ENCODE results near the gene ANXA2. TPM values are rescaled to one million over a fixed set of nuclear protein-coding genes. Genes with fewer than 3 reads are reported as not detected.

The ANXA2 gene
- total and polyA plus RNA-seq, 2 donors (not counting 1 experiment from before 2014, with no cell fraction given): 116 to 133 TPM

DNA sequence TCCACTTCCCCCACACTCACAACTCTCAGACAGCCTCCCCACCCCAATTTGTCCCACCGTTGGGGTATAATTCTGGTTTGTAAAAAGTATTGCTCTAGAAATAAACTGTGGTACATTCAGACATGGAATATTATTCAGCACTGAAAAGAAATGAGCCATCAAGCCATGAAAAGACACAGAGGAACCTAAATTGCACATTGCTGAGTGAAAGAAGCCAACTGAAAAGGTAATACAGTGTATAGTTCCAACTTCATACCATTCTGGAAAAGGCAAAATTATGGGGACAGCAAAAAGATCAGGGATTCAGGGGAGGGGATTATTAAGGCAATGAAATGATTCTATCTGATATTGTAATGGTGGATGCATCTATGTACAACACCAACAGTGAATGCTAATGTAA is 10.5 kb downstream of the ANXA2 start:
- Histone ChIP-seq H3K27ac (ENCODE audit: low read length in 2 of 2) (no peak overlapping the region), H3K27me3 (replicated peaks in 1 of 4; ENCODE audit: control extremely low read depth in 1 of 4, control insufficient read depth in 3 of 4, insufficient read depth in 4 of 4, low read length in 3 of 4) (no peaks in the 10 kb centered on the region), H3K9me3 (ENCODE audit: control extremely low read depth in 1 of 3, control insufficient read depth in 2 of 3, insufficient read depth in 1 of 3, low read length in 2 of 3) (no peaks in the 10 kb centered on the region), H2AFZ (ENCODE audit: insufficient read depth, low read depth, low read length, poor library complexity, severe bottlenecking) (no peak overlapping the region), H3K4me2 (replicated peaks; ENCODE audit: low read depth, low read length, poor library complexity, severe bottlenecking) (no peak overlapping the region), H3K4me1 (ENCODE audit: control insufficient read depth in 2 of 2, insufficient read depth in 2 of 2, low read length in 2 of 2) (peaks cover 0 to 10% of the 10 kb centered on the region in 2 donors), H4K20me1 (ENCODE audit: control insufficient read depth, insufficient read depth, low read length, poor library complexity, severe bottlenecking) (peaks cover 23% of the 10 kb centered on the region), H3K9ac (ENCODE audit: low read length) (no peak overlapping the region), H3K79me2 (ENCODE audit: control insufficient read depth, insufficient read depth, low read length) (peaks cover 52% of the 10 kb centered on the region), H3K4me3 (ENCODE audit: control extremely low read depth in 1 of 5, extremely low read depth in 1 of 5, insufficient read depth in 1 of 5, low read depth in 2 of 5, low read length in 4 of 5) (no peak overlapping the region), H3K36me3 (replicated peaks in 1 of 2; ENCODE audit: control extremely low read depth in 1 of 2, control insufficient read depth in 1 of 2, extremely low read depth in 1 of 2, insufficient read depth in 2 of 2, low read length in 1 of 2) (peaks cover 7 to 23% of the 10 kb centered on the region in 2 experiments)
- no CpG with 5 or more reads among the region's 1 CpG for WGBS (ENCODE audit: insufficient coverage)
- H3K27me3 Mint-ChIP-seq: no peaks in the 10 kb centered on the region
- intact Hi-C loops (cut with micrococcal nuclease): no loop called here
- H3K4me3 Mint-ChIP-seq: no peak overlapping the region
- ChIA-PET POLR2A (no interaction called here), CTCF (interaction anchor here (0.9 to 1.0 kb wide), 2 partner anchors 28 to 133 kb away, joined by 3 read pairs; no protein-coding TSS in a partner anchor)
- peaks cover 26% of the 10 kb centered on the region for H3K4me1 Mint-ChIP-seq
- TF ChIP-seq, protein P1, sequence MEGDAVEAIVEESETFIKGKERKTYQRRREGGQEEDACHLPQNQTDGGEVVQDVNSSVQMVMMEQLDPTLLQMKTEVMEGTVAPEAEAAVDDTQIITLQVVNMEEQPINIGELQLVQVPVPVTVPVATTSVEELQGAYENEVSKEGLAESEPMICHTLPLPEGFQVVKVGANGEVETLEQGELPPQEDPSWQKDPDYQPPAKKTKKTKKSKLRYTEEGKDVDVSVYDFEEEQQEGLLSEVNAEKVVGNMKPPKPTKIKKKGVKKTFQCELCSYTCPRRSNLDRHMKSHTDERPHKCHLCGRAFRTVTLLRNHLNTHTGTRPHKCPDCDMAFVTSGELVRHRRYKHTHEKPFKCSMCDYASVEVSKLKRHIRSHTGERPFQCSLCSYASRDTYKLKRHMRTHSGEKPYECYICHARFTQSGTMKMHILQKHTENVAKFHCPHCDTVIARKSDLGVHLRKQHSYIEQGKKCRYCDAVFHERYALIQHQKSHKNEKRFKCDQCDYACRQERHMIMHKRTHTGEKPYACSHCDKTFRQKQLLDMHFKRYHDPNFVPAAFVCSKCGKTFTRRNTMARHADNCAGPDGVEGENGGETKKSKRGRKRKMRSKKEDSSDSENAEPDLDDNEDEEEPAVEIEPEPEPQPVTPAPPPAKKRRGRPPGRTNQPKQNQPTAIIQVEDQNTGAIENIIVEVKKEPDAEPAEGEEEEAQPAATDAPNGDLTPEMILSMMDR (IDR thresholded peaks at IDR 0.05): no peak
- no peak for TF ChIP-seq EZH2 (IDR thresholded peaks at IDR 0.05; ENCODE audit: borderline replicate concordance, insufficient read depth, low read depth, low read length, poor library complexity, severe bottlenecking)
- no peaks in the 10 kb centered on the region for H3K9me3 Mint-ChIP-seq (ENCODE audit: insufficient read depth)
- no peak overlapping the region for H3K27ac Mint-ChIP-seq
- ATAC-seq (ENCODE audit: low read depth) (no peak), DNase-seq (no peak)

DNA sequence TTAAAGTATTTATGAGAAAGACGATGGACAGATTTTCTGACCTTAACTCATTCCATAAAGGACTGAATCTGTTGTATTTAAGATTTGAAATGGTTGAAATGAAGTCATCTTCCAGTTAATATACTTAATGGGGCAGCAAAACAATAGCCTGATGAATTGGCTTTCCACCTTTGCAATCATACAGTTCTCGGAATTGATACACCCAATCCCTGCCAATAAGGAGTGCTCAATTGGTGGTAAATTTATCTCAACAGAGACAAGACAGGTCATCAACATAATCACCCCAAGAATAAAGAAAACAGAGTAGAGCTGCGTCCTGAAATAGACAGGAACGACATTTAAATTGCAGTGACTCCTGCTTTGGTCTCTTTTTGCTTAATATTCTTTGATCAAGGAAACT is 11.2 kb downstream of the ANXA2 start:
- H3K4me3 ChIP-seq (ENCODE audit: control extremely low read depth in 1 of 5, extremely low read depth in 1 of 5, insufficient read depth in 1 of 5, low read depth in 2 of 5, low read length in 4 of 5): no peak overlapping the region
- Mint-ChIP-seq H3K27ac (no peak overlapping the region), H3K27me3 (no peaks in the 10 kb centered on the region), H3K4me3 (no peak overlapping the region), H3K4me1 (peaks cover 21% of the 10 kb centered on the region), H3K9me3 (ENCODE audit: insufficient read depth) (no peaks in the 10 kb centered on the region)
- no peak overlapping the region for H3K9ac ChIP-seq (ENCODE audit: low read length)
- peaks cover 7 to 25% of the 10 kb centered on the region in 2 experiments for H3K36me3 ChIP-seq (replicated peaks in 1 of 2; ENCODE audit: control extremely low read depth in 1 of 2, control insufficient read depth in 1 of 2, extremely low read depth in 1 of 2, insufficient read depth in 2 of 2, low read length in 1 of 2)
- no peak overlapping the region for H2AFZ ChIP-seq (ENCODE audit: insufficient read depth, low read depth, low read length, poor library complexity, severe bottlenecking)
- H3K9me3 ChIP-seq (ENCODE audit: control extremely low read depth in 1 of 3, control insufficient read depth in 2 of 3, insufficient read depth in 1 of 3, low read length in 2 of 3): no peaks in the 10 kb centered on the region
- intact Hi-C loops (cut with micrococcal nuclease): no loop called here
- H4K20me1 ChIP-seq (ENCODE audit: control insufficient read depth, insufficient read depth, low read length, poor library complexity, severe bottlenecking): peaks cover 23% of the 10 kb centered on the region
- DNase-seq: no peak
- no peak overlapping the region for H3K27ac ChIP-seq (ENCODE audit: low read length in 2 of 2)
- no peaks in the 10 kb centered on the region for H3K27me3 ChIP-seq (replicated peaks in 1 of 4; ENCODE audit: control extremely low read depth in 1 of 4, control insufficient read depth in 3 of 4, insufficient read depth in 4 of 4, low read length in 3 of 4)
- H3K79me2 ChIP-seq (ENCODE audit: control insufficient read depth, insufficient read depth, low read length): peaks cover 47% of the 10 kb centered on the region
- POLR2A ChIA-PET: no interaction called here
- WGBS (ENCODE audit: insufficient coverage): 100% methylated on average over 1 of the region's 4 CpGs
- CTCF ChIA-PET: interaction anchor here (1.0 kb wide), 1 partner anchor 27 kb away, joined by 3 read pairs; no protein-coding TSS in a partner anchor
- H3K4me2 ChIP-seq (replicated peaks; ENCODE audit: low read depth, low read length, poor library complexity, severe bottlenecking): no peak overlapping the region
- TF ChIP-seq EZH2 (IDR thresholded peaks at IDR 0.05; ENCODE audit: borderline replicate concordance, insufficient read depth, low read depth, low read length, poor library complexity, severe bottlenecking): no peak
- TF ChIP-seq, protein P1 (IDR thresholded peaks at IDR 0.05): no peak
- peaks cover 0 to 7% of the 10 kb centered on the region in 2 donors for H3K4me1 ChIP-seq (ENCODE audit: control insufficient read depth in 2 of 2, insufficient read depth in 2 of 2, low read length in 2 of 2)
- no peak for ATAC-seq (ENCODE audit: low read depth)
